KOPT-K1 (cell line): ENCODE measurements around the gene AFDN.

Experiments
- H3K27ac ChIP-seq: fragments of 200-600 bp; sonication (generic); 2 replicates; pipeline ENCODE4 v1.5.1; 2016; ENCODE audit warnings: antibody characterized with exemption, mild to moderate bottlenecking, low read depth, low read length; ENCODE audit not compliant: poor library complexity, severe bottlenecking
- H3K36me3 ChIP-seq: fragments of 200-600 bp; sonication (generic); 2 replicates; pipeline ENCODE4 v1.5.1; 2017; ENCODE audit warnings: antibody characterized with exemption, mild to moderate bottlenecking, low read length, moderate library complexity; ENCODE audit not compliant: insufficient read depth
- H3K9me3 ChIP-seq: fragments of 200-600 bp; sonication (generic); 2 replicates; pipeline ENCODE4 v1.5.1; 2017; ENCODE audit warnings: antibody characterized with exemption, low read length, mild to moderate bottlenecking; ENCODE audit not compliant: insufficient read depth, poor library complexity, severe bottlenecking

AFDN gene

DNA sequence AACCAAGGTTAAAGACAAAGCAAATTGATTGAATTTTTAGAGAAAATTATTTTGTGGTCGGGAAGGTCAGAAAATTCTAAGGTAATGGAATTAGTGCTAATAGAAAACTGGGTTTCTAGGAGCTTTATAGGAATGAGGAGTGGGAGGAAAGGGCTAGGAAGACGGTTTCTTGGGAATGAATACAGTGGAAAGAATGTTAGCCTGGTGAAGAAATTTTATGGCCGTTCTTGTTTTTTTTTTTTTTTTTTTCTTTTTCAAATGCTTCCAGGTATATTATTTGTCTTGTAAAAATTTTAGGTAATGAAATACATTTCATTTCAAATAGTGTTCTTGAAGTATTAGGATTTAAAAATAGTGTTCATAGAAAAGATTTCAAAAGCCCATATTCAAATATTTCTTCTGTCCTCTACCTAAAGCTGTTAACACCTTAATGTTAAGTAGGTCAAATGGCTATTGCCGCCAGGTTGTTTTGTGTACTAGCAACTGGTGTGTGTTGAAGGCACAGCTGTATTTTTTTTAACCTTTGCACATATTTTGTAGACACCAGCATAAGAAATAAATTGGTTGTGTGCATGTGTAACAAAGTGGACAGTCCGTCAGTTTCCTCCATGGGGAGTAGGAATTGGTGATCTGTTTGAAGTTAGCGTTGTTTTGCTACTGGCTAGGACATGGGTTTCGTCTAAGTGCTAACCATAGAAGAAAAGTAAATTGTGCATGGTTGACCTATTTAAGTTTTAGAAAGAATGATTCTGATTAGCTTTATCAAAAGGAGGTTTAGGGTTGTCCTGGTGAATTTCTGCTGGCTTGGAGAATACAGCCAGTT is 32.3 kb downstream of the AFDN start:
- no peaks in the 10 kb centered on the region for H3K36me3 ChIP-seq
- no peaks in the 10 kb centered on the region for H3K9me3 ChIP-seq
- no peak overlapping the region for H3K27ac ChIP-seq

DNA sequence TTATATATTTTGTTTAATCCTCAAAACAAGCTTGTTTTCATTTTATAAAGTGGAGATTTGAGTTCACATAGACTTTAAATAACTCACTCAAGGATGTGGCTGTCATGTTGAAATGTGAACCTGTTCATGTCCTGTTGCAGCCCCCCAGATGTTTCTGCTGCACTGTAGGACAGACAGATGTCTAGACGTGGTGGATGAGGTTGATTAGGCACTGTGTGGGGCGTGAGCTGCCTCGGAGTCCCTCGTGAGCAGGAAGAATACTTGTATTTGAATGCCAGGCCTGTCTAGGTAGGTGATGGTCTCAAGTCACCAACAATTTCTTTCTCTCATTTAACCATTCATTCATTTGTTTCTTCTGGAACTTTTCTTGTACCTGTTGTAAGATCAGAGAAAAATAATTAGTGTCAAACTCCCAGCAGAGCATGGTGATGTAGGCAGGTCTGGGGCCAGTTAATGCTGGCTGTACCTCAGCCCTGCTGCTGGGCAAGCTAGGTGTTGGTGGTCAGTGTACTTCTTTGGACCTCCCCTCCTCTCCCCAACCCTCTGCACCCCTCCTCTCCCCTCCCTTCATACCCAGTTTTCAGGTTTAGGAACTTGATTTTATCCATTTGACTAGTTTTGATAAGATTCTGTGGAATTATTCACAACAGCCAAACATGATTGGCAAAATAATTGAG is 34.0 kb downstream of the AFDN start:
- Histone ChIP-seq H3K27ac (no peak overlapping the region), H3K36me3 (no peaks in the 10 kb centered on the region), H3K9me3 (no peaks in the 10 kb centered on the region)

DNA sequence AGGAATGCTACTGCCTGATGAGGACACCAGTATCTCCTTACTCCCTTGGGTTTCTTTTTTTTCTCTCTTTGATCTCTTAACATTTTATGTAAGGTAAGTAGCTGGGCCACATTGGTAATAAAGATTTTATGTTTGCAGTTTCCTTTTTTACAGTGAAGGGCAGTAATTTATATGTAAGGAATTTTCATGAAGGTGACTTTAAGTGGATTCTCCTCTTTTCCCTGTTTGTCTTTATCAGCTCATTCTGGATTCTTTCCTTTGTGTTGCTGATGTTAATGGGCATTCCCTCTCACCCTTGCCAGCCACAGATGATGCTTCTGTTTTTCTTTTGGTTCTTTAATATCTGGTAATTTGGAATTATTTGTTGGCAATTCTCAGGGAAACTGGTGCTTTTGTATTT is 34.7 kb downstream of the AFDN start:
- Histone ChIP-seq H3K27ac (no peak overlapping the region), H3K9me3 (no peaks in the 10 kb centered on the region), H3K36me3 (no peaks in the 10 kb centered on the region)

DNA sequence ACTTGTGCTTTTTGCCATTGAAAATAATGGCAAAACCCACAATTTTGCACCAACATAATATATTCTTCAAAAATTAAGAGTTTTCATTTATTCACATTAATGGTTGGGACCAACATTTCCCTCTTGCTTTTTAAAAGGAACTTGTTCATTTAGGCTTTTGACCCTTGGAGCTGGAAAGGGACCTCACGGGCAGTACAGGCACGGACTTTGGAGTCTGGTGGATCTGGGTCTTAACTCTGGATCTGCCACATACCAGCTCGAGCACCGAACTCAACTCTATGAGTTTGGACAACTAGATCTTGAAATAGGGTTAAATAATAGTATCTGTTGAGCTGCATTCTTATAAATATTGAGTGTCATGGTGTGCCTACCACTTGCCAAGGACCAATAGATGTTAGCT is 37.2 kb downstream of the AFDN start:
- Histone ChIP-seq H3K9me3 (no peaks in the 10 kb centered on the region), H3K36me3 (no peaks in the 10 kb centered on the region), H3K27ac (no peak overlapping the region)

DNA sequence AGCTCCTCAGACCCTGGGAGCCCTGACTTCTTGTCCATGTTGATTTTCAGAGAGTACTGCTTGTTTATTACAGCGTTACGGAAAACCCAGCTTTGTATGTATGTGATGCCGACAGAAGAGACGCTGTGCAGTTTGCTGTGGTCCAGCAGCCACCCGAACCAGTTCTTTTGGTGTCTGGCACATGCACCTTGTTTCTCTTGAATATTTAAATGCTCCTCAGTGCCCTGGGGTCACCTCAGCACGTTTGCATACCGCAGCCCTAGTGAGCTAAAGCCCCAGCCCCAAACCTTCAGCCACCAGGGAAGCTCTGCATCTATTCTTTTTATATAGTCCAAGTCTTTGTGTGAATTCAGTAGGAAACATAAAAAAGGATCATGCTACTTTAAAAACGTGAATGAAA is 39.9 kb downstream of the AFDN start:
- no peaks in the 10 kb centered on the region for H3K9me3 ChIP-seq
- no peak overlapping the region for H3K27ac ChIP-seq
- H3K36me3 ChIP-seq, result no peaks in the 10 kb centered on the region

DNA sequence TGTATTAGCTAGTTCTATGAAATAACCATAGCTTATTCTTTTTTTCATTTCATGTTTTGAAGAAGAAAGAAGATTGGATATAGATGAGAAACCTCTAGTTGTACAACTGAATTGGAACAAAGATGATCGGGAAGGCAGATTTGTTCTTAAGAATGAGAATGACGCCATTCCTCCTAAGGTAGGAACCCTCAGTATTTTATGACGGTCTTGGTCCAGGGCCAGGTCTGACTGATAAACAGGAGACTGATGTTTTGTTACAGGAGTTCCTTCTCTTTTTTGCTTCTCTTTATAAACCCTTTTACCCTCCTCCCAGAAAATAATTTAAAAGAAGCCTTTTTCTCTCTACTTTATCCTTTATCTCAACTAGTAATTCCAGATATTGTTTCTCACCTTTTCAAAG is 43.6 kb downstream of the AFDN start:
- no peaks in the 10 kb centered on the region for H3K36me3 ChIP-seq

DNA sequence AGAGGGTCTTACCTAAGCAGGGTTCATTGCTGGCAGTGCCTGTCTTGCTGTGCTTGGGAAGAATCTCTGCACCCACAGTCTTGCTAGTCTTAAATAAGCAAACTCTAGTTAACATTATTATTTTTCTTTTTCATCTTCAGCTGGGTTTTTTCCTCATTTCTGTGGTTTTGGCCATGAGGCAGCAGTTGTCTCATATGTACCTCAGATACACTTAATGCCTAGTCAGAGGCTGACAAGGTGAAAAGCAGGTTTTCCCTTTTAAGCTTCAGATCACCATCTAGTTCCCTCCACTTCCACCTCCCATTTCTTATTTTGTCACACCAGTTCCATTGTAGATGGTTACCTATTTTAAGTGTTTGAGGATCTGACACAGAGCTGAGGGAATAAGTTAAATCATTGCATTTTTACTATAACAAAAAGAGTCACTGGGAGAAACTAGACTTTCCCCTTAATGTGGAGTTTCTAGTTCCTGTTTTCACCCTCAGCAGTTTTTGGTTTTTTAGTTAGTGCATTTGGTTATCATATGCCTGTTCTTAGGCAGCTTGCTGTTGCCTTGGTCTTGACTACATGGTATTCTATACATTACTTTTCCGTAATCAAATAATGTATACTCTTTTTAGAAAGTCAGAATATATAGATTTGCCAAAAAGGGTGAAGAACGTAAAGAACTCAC is 46.0 kb downstream of the AFDN start:
- Histone ChIP-seq H3K9me3 (no peaks in the 10 kb centered on the region), H3K27ac (no peak overlapping the region), H3K36me3 (no peaks in the 10 kb centered on the region)

More for the DNA sequence above, 43.6 kb downstream of the AFDN start:
- Histone ChIP-seq H3K9me3 (no peaks in the 10 kb centered on the region), H3K27ac (no peak overlapping the region)

DNA sequence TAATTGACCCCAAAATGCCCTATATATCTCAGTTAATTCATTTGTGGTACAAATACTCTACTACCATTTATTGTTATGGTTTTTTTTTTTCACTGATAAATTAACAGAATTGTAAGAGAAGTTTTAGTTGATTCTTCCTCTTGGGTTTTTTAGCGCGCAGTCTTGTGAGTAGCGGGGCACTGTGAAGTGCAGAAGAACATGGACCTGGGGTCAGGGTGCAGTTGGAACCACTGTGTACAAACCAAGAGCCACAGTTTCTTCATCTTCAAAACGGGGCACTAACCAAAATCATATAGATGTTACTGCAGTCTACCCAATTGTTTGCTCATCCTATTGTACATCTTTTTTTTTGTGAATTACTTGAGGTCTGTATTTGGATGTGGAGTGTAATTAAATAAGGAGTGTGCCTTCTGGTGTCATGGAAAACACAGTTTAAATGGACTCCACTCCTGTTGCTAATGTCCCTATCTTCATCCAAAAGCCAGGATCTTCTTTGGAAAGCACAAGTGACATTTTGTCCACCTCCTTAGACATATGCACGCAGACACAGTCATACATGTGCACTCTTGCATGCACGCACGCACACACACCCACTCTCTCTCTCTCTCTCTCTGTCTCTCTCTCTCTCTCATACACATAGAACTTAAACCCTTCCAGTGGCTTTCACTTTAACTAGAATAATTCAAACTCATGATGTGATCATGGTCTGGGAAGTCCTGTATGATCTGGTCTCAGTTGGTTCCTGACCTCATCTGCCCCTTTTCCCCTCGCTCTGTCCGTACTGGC is 51.5 kb downstream of the AFDN start:
- H3K27ac ChIP-seq, result no peak overlapping the region
- no peaks in the 10 kb centered on the region for H3K9me3 ChIP-seq
- H3K36me3 ChIP-seq, result no peaks in the 10 kb centered on the region

DNA sequence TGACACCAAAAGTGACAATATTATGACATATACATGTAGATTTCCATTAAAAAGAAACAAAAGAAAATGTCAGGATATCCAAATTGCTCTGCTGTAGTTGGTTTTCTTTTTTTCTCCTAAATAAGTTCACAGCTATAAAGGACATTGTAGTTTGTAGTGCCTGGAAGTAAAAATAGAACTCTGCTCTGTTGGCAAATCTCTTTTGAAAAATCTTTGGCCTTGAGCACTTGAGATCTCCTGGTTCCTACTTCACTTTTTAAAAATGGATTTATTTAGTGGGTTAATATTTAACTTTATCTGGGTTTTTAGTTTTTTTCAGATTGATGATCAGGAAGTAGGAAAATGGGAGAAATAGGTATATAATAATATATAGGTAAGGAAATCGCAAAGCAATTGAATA is 52.9 kb downstream of the AFDN start:
- no peak overlapping the region for H3K27ac ChIP-seq
- H3K36me3 ChIP-seq, result no peaks in the 10 kb centered on the region
- no peaks in the 10 kb centered on the region for H3K9me3 ChIP-seq

DNA sequence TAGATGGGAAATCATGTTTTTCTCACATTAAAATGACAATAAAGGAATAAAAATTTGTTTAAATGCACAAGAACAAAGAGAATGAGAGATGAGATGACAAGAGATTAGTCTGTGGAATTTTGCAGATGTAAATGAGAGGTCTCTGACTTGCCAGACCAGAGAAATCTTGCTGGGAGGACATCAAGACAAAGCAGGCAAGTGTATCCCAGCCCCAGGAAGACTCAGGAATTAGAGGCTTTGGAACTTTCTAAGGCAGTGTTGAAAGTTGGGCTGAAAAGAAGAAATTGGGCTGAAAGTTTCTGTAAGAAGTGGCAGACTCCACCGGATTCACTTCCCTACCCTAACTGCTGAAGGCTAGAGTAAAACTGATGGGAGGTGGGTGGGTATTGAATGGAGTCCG is 54.6 kb downstream of the AFDN start:
- Histone ChIP-seq H3K27ac (no peak overlapping the region), H3K9me3 (no peaks in the 10 kb centered on the region), H3K36me3 (no peaks in the 10 kb centered on the region)

DNA sequence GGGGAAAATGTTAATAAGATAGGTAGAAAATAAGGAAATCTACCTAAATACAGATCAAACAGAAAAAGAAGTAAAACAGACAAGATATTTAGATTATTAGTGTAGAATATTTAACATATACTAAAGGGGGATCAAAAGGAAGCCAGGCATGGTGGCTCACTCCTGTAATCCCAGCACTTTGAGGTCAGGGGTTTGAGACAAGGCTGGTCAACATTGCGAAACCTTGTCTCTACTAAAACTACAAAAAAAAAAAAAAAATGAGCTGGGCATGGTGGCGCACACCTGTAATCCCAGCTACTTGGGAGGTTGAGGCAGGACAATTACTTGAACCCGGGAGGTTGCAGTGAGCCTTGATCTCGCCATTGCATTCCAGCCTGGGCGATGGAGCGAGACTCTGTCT is 55.5 kb downstream of the AFDN start:
- H3K9me3 ChIP-seq, result no peaks in the 10 kb centered on the region
- H3K36me3 ChIP-seq, result no peaks in the 10 kb centered on the region
- H3K27ac ChIP-seq, result no peak overlapping the region

DNA sequence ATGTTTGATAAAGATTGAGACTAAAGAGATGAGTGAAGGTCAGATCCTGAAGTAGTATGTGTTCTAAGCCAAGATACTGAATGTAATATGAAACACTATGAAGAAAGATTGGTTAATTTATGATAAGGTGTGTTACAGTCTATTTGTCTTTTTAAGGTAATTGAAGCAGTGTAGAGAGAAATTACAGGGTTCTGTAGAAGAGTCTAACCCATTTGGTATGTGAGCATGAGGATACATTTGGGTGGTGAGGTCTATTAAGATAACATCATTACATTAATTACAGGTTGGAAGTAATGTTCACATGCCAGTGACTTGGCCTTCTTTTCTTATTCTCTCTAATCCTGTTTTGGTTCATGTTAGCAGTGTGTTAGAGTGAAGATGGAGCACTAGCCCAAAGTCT is 61.4 kb downstream of the AFDN start:
- Histone ChIP-seq H3K27ac (no peak overlapping the region), H3K9me3 (no peaks in the 10 kb centered on the region), H3K36me3 (no peaks in the 10 kb centered on the region)

DNA sequence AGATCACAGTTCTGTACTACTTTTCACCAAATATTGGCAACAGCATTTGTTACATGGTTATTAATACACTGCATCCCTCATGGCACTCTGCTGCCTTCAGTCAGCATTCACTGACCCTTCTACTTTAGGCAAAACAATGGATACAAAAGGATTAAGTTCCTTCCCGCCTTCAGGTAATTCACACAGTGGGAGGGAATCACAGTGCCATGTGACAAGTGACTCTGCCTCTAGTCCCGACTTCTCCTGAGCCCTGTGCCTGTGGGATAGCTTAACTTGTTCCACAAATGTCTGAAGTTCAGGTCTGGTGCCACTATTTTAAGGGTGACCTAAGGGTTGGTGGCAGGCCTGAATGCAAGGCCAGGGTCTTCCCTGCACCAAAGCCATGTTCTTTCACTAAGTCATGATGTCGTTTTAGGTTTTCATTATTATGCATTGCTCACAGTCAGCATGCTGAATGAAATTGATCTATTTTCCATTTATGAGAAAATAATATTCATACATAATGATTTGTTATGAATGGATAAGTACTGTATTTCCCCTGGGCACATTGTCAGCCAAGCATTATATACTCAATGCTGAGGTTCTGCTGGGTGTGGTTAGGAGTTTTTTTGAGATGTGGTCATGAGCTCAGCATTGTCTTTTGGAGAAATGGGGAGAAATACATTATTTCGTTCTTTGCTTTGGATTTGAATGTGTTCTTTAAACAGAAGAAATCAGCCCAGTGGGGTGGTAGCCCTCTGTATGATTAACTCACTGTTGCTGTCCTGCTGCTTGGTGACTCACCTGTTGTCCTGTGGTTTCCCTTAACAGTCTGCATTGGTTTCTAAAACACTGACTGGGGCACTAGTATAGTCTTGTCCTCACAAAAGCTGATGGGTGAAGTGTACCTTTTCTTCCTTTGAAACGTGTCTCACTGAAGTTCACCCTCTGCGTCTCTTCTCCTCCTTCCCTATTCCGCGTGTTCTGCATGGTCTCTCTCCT is 66.4 kb downstream of the AFDN start:
- no peaks in the 10 kb centered on the region for H3K9me3 ChIP-seq
- H3K27ac ChIP-seq, result no peak overlapping the region
- no peaks in the 10 kb centered on the region for H3K36me3 ChIP-seq

DNA sequence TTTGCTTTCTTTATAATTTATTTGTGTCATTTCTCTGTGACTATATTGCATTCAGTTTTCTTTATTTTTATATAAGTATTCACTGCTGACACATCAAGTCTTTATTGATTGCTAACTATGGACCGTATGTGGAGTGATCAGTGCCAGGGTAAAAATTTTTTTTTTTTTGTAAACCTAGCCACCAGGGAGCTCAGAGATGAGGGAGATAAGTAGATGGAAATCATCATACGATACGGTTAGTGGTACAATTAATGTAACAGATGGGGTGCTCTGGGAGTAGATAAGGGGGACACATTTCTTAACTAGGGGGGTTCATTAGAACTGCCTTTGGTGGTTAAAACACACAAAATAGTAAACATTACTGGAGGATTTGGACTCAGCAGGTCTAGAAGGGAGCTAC is 68.3 kb downstream of the AFDN start:
- Histone ChIP-seq H3K36me3 (no peaks in the 10 kb centered on the region), H3K9me3 (no peaks in the 10 kb centered on the region), H3K27ac (no peak overlapping the region)
